ENCODE data around the gene SGSM2. TPM values are rescaled to one million over a fixed set of nuclear protein-coding genes. Genes with fewer than 3 reads are reported as not detected.

Gene SGSM2
- total RNA-seq, 1 donor from 2014 or later, result 55.4 TPM

DNA sequence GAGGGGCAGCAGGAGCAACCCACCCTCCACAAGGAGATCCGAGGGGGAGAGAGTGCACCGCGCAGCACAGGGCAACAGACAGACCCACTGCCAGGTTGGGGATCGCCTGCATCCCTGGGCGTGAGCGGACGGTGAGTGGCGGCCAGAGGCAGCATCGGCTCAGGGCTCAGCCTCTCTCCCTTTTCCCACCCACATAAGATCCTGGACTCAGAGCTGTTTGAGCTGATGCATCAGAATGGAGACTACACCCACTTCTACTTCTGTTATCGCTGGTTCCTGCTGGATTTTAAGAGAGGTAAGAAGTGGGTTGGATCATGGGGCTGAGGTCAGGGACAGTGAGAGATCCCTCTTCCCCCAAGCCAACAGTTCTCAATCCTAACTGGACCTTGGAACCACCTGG, 40.4 kb downstream of the SGSM2 start:
- H3K9me3 ChIP-seq, result no peaks in the 10 kb centered on the region
- intact Hi-C loops (cut with DNase I), result no loop called here
- ATAC-seq, result no peak
- peaks cover 13% of the 10 kb centered on the region for H3K4me1 ChIP-seq
- TF ChIP-seq, protein P1, sequence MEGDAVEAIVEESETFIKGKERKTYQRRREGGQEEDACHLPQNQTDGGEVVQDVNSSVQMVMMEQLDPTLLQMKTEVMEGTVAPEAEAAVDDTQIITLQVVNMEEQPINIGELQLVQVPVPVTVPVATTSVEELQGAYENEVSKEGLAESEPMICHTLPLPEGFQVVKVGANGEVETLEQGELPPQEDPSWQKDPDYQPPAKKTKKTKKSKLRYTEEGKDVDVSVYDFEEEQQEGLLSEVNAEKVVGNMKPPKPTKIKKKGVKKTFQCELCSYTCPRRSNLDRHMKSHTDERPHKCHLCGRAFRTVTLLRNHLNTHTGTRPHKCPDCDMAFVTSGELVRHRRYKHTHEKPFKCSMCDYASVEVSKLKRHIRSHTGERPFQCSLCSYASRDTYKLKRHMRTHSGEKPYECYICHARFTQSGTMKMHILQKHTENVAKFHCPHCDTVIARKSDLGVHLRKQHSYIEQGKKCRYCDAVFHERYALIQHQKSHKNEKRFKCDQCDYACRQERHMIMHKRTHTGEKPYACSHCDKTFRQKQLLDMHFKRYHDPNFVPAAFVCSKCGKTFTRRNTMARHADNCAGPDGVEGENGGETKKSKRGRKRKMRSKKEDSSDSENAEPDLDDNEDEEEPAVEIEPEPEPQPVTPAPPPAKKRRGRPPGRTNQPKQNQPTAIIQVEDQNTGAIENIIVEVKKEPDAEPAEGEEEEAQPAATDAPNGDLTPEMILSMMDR (IDR thresholded peaks at IDR 0.05), result no peak
- H3K27ac ChIP-seq, result no peak overlapping the region
- DNase-seq, result no peak
- H3K27me3 ChIP-seq (ENCODE audit: low read depth), result no peaks in the 10 kb centered on the region
- H3K4me3 ChIP-seq, result no peak overlapping the region
- peaks cover 84% of the 10 kb centered on the region for H3K36me3 ChIP-seq

DNA sequence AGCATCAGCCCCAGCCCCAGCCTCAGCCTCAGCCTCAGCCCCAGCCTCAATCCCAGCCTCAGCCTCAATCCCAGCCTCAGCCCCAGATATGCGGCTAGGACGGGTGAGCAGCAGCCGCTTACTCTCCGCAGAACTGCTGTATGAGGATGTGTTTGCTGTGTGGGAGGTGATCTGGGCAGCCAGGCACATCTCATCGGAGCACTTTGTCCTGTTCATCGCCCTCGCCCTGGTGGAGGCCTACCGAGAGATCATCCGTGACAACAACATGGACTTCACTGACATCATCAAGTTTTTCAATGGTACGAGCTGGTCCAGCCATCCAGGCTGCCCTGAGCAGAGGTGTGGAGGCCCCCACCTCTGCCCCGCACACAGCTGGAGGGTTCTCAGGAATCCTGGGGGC, 41.6 kb downstream of the SGSM2 start:
- Histone ChIP-seq H3K36me3 (peaks cover 71% of the 10 kb centered on the region), H3K9me3 (no peaks in the 10 kb centered on the region), H3K4me3 (no peak overlapping the region), H3K4me1 (peaks cover 18% of the 10 kb centered on the region), H3K27me3 (ENCODE audit: low read depth) (no peaks in the 10 kb centered on the region), H3K27ac (no peak overlapping the region)
- intact Hi-C loops (cut with DNase I), result no loop called here
- DNase-seq, result no peak
- TF ChIP-seq, protein P1 (IDR thresholded peaks at IDR 0.05), result no peak
- ATAC-seq, result no peak

DNA sequence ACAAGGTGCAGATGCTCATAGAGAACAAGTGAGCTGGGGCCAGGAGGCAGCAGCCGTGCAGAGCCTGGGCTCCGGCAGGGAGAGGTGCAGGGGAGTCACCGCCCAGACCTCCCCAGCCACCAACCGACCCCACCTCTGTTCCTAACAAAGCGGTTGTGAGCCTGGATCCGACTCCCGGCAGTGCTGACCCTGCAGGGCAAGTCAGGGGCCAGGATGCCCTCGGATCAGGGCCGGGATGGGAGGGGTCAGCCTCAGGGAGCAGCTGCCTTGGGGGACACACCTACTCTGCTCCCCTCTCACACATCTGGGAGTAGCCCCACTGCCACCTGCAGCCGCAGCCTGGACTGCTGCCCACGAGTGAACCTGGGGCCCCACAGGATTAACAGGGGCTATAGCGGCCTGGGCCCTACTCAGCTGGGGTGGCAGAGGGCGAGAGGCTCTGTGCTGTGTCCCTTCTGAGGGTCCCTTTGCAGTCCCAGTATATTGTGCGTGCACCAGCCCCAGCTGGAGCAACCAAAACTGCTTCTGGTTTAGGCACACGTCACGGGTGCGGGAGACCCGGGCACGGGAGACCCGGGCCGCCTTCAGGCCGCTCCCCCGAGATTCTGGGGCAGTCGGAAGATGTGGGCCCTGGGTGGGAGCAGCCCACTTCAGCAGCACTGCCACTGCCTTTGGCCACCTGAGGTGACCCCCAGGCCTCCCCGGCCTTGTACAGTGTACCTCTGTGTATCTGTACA, 42.4 kb downstream of the SGSM2 start:
- Histone ChIP-seq H3K36me3 (peaks cover 64% of the 10 kb centered on the region), H3K27ac (no peak overlapping the region)
- no peak for DNase-seq

DNA sequence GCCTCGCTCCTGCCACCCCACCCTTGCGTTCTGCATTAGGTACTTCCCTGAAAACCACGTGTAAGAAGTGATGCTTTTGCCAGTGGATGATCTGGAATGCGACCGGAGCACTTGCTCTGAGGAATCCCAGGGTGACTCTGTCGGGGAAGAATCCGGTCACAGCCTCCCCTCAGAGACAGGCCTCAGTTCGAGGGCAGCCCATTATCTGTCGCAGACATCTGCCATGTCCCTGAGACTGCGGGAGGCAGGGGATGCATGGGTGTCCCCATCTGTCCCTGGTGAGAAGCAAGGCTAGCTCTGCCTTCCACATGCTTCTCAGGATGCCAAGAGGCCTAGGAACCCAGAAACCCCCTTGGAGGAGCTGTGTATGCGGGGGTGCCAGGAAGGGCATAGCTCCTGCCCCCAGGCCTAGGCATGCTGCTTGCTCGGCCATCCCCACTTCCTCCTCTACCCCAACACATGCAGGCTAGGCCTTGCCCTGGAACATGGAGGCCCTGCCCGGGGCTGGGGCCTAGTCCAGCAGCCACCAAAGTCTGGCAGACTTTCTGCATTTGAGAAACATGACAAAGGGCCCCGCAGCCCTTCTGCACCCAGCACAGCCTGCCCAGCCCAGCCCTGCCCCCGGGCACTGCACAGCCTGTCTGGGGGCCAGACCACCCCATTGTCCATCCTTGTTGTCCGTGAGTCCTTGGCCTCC, 43.1 kb downstream of the SGSM2 start:
- DNase-seq (no peak), ATAC-seq (no peak)
- TF ChIP-seq, protein P1 (IDR thresholded peaks at IDR 0.05), result no peak
- H3K36me3 ChIP-seq, result peaks cover 64% of the 10 kb centered on the region
- no peaks in the 10 kb centered on the region for H3K9me3 ChIP-seq
- no peak overlapping the region for H3K4me3 ChIP-seq
- no peaks in the 10 kb centered on the region for H3K27me3 ChIP-seq (ENCODE audit: low read depth)
- H3K27ac ChIP-seq, result no peak overlapping the region
- intact Hi-C loops (cut with DNase I), result loop anchor here (5.0 kb wide), 1 partner anchor 37 kb away; no protein-coding TSS in a partner anchor
- peaks cover 18% of the 10 kb centered on the region for H3K4me1 ChIP-seq

More for the DNA sequence above, 42.4 kb downstream of the SGSM2 start:
- Histone ChIP-seq H3K27me3 (ENCODE audit: low read depth) (no peaks in the 10 kb centered on the region), H3K4me3 (no peak overlapping the region), H3K9me3 (no peaks in the 10 kb centered on the region), H3K4me1 (peaks cover 18% of the 10 kb centered on the region)
- no peak for ATAC-seq
- TF ChIP-seq, protein P1 (IDR thresholded peaks at IDR 0.05), result no peak
- intact Hi-C loops (cut with DNase I), result loop anchor here (5.0 kb wide), 1 partner anchor 38 kb away; no protein-coding TSS in a partner anchor

DNA sequence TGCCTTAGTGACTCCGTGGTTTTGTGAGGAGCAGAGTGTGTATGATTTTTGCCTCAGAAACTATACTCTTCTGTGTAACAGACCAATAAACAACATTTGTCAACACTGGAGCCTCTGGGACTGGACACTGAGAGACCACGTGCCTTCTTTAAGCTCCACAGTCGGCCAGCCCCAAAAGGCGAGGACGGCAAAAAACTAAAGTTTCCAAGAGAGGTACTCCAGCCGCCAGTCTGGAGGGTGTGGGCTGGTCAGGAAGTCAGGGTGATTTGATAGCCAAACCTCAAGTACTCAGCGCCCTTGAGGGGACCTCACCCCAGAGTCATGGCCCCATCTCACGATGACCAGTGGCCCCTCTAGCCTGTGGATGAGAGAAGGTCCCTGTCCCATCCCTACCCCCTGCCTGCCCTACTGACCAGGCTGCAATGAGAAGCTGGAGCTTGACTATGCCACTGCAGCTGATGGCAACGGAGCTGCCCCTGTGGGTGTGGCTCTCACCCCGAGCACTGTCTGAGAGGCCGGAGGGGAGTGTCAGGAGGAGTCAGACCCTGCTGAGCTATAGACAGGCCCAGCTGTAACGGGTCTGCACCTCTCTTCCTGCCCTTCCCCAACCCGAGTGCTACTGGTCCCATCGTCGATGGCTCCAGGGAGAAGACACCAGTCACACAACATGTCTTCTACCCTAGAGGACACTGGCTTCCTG, 43.8 kb downstream of the SGSM2 start:
- TF ChIP-seq, protein P1 (IDR thresholded peaks at IDR 0.05), result no peak
- Histone ChIP-seq H3K27ac (no peak overlapping the region), H3K27me3 (ENCODE audit: low read depth) (no peaks in the 10 kb centered on the region), H3K36me3 (peaks cover 64% of the 10 kb centered on the region), H3K9me3 (no peaks in the 10 kb centered on the region), H3K4me3 (no peak overlapping the region), H3K4me1 (peaks cover 18% of the 10 kb centered on the region)
- ATAC-seq, result peak; percentile 2
- intact Hi-C loops (cut with DNase I), result loop anchor here (5.0 kb wide), 1 partner anchor 36 kb away; no protein-coding TSS in a partner anchor
- DNase-seq, result no peak

All from lower lobe of right lung (tissue), 2 donors.